NCI-H146 treated with DMSO at 0.1 percent for 48 hours (cell line): ENCODE measurements around the gene DOP1B.
"Not testable (repeated sequence)": the region's sequence is repeated elsewhere in the genome, so short reads cannot be mapped to it uniquely, and the experiment has no call there.

Experiments
- DNase-seq: peaks from one replicate; lab custom pipeline; 2025; ENCODE audit not compliant: unreplicated experiment; lab: John Stamatoyannopoulos, UW

The DOP1B gene

GRCh38 chr21:36135391-36136102 is 21.1 kb upstream of the DOP1B start:
- peak; percentile 32 for DNase-seq

- DNase-seq, result not testable (repeated sequence)
Measured at GRCh38 chr21:36139791-36140190, 16.8 kb upstream of the DOP1B start.

GRCh38 chr21:36141513-36141925 is 15.1 kb upstream of the DOP1B start:
- DNase-seq, result peak; percentile 84

GRCh38 chr21:36144233-36144632 is 12.4 kb upstream of the DOP1B start:
- not testable (repeated sequence) for DNase-seq

- DNase-seq, result no peak
Measured at GRCh38 chr21:36145259-36145658, 11.4 kb upstream of the DOP1B start.

- DNase-seq, result no peak
Measured at GRCh38 chr21:36147911-36148310, 8.7 kb upstream of the DOP1B start.

- no peak for DNase-seq
Measured at GRCh38 chr21:36148886-36149285, 7.7 kb upstream of the DOP1B start.

GRCh38 chr21:36149788-36150711 is 6.6 kb upstream of the DOP1B start:
- DNase-seq, result no peak

- DNase-seq, result peak; percentile 29
Measured at GRCh38 chr21:36155603-36156338, 853 bp upstream of the DOP1B start.

- peak; percentile 86 for DNase-seq
Measured at GRCh38 chr21:36156339-36156814, 247 bp upstream of the DOP1B start.

- no peak for DNase-seq
Measured at GRCh38 chr21:36159356-36159921, 2.8 kb downstream of the DOP1B start.

GRCh38 chr21:36160850-36161178 is 4.2 kb downstream of the DOP1B start:
- no peak for DNase-seq

- no peak for DNase-seq
Measured at GRCh38 chr21:36162631-36163030, 6.0 kb downstream of the DOP1B start.

GRCh38 chr21:36163750-36164741 is 7.4 kb downstream of the DOP1B start:
- DNase-seq, result peak; percentile 18

- no peak for DNase-seq
Measured at GRCh38 chr21:36165356-36165755, 8.7 kb downstream of the DOP1B start.

GRCh38 chr21:36166705-36167104 is 10.1 kb downstream of the DOP1B start:
- DNase-seq, result no peak

GRCh38 chr21:36167541-36167940 is 10.9 kb downstream of the DOP1B start:
- DNase-seq, result no peak

- DNase-seq, result no peak
Measured at GRCh38 chr21:36169470-36170128, 13.0 kb downstream of the DOP1B start.

- no peak for DNase-seq
Measured at GRCh38 chr21:36170823-36171222, 14.2 kb downstream of the DOP1B start.
